NCI-H2196 treated with DMSO at 0.1 percent for 48 hours (cell line): ENCODE results near the gene RPS6KA5.
A peak's percentile ranks its signal among the peaks of the same experiment; 100 is the strongest.
"Not testable (repeated sequence)": the region's sequence is repeated elsewhere in the genome, so short reads cannot be mapped to it uniquely, and the experiment has no call there.

Source experiments
- DNase-seq: peaks from one replicate; lab custom pipeline; 2025; ENCODE audit not compliant: unreplicated experiment; lab: John Stamatoyannopoulos, UW

RPS6KA5 gene

GRCh38 chr14:90839024-90839888 is 221.2 kb downstream of the RPS6KA5 start:
- DNase-seq, result no peak

- DNase-seq, result not testable (repeated sequence)
These were observed 221.9 kb downstream of the RPS6KA5 start for GRCh38 chr14:90838531-90838930.

GRCh38 chr14:90837355-90837754 is 223.1 kb downstream of the RPS6KA5 start:
- DNase-seq, result no peak

- DNase-seq, result no peak
These were observed 223.8 kb downstream of the RPS6KA5 start for GRCh38 chr14:90836692-90837063.

- DNase-seq, result no peak
These were observed 228.6 kb downstream of the RPS6KA5 start for GRCh38 chr14:90831821-90832220.

GRCh38 chr14:90830931-90831701 is 229.3 kb downstream of the RPS6KA5 start:
- no peak for DNase-seq

- DNase-seq, result no peak
These were observed 230.8 kb downstream of the RPS6KA5 start for GRCh38 chr14:90829677-90830076.

- DNase-seq, result no peak
These were observed 231.6 kb downstream of the RPS6KA5 start for GRCh38 chr14:90828642-90829487.

GRCh38 chr14:90827919-90828610 is 232.4 kb downstream of the RPS6KA5 start:
- peak; percentile 76 for DNase-seq

GRCh38 chr14:90823542-90823941 is 236.9 kb downstream of the RPS6KA5 start:
- DNase-seq, result not testable (repeated sequence)

- no peak for DNase-seq
These were observed 239.5 kb downstream of the RPS6KA5 start for GRCh38 chr14:90820958-90821357.

GRCh38 chr14:90819734-90820393 is 240.6 kb downstream of the RPS6KA5 start:
- no peak for DNase-seq

- DNase-seq, result no peak
These were observed 241.7 kb downstream of the RPS6KA5 start for GRCh38 chr14:90818715-90819114.

- no peak for DNase-seq
These were observed 243.6 kb downstream of the RPS6KA5 start for GRCh38 chr14:90816681-90817436.

GRCh38 chr14:90815822-90816662 is 244.4 kb downstream of the RPS6KA5 start, which contains the start of gene TTC7B:
Gene TTC7B, minus strand, starts transcription at chr14:90816430. Its CDS starts 135 bp downstream, at chr14:90816295.
- no peak for DNase-seq

- DNase-seq, result no peak
These were observed 244.9 kb downstream of the RPS6KA5 start for GRCh38 chr14:90815572-90815821.

GRCh38 chr14:90814806-90815571 is 245.5 kb downstream of the RPS6KA5 start:
- no peak for DNase-seq

- no peak for DNase-seq
These were observed 247.0 kb downstream of the RPS6KA5 start for GRCh38 chr14:90813442-90813841.
